HepG2 (cell line): Measurements from ENCODE around the gene OGFOD3. TPM values are rescaled to one million over a fixed set of nuclear protein-coding genes. Genes with fewer than 3 reads are reported as not detected.

Experiments
- ARNT2 ChIP-seq: sonication (generic); formaldehyde crosslinking; IDR thresholded peaks from 2 replicates; pipeline ENCODE4 v1.8.0; 2022; ENCODE audit warnings: mild to moderate bottlenecking, low read depth, missing genetic modification reagents, moderate library complexity
- ASH2L ChIP-seq: fragments of 300-600, 200-600 bp; sonication (generic); IDR thresholded peaks from 2 replicates; pipeline ENCODE4 v1.7.0; 2017; ENCODE audit warnings: low read depth, mild to moderate bottlenecking, moderate library complexity, mixed read lengths, low read length; ENCODE audit not compliant: insufficient read length
- EZH2 ChIP-seq: conservative IDR thresholded peaks from 2 replicates; pipeline ENCODE4 v1.6.1; 2012; ENCODE audit warnings: mild to moderate bottlenecking, low read depth, low read length, moderate library complexity
- KDM5B ChIP-seq: sonication (generic); formaldehyde crosslinking; IDR thresholded peaks from 2 replicates; pipeline ENCODE4 v1.4.0; 2020; ENCODE audit warnings: missing genetic modification reagents, mild to moderate bottlenecking, borderline replicate concordance
- PPARG ChIP-seq: conservative IDR thresholded peaks from 2 replicates; pipeline ENCODE4 v1.6.1; 2016; ENCODE audit warnings: missing biosample characterization, missing genetic modification reagents
- SP4 ChIP-seq: sonication (generic); formaldehyde crosslinking; IDR thresholded peaks from 2 replicates; pipeline ENCODE4 v1.8.1; 2023; ENCODE audit warnings: mild to moderate bottlenecking, missing genetic modification reagents
- ZBTB8A ChIP-seq: sonication (generic); formaldehyde crosslinking; IDR thresholded peaks from 2 replicates; pipeline ENCODE4 v1.4.0; 2020; ENCODE audit warnings: mild to moderate bottlenecking, low read depth, missing genetic modification reagents, borderline replicate concordance
- ZNF737 ChIP-seq: sonication (generic); formaldehyde crosslinking; IDR thresholded peaks from 2 replicates; pipeline ENCODE4 v1.5.0; 2020; ENCODE audit warnings: missing genetic modification reagents, mild to moderate bottlenecking, borderline replicate concordance
- polyA plus RNA-seq, 8 experiments: library from polyadenylated mRNA; depleted of rRNA in 3 of 8; stranded (reverse) in 7 of 8; unstranded in 1 of 8; fragments of >200 nt; fragmentation: Illumina TruSeq in 4 of 8; extraction: Trizol in 4 of 8; gene quantifications; 2 replicates each; pipeline versions ENCODE4 v1.2.1 to v1.2.3, GENCODE V29; 2011 to 2016; ENCODE audit warnings: low read depth in 4 of 8, missing spikeins in 1 of 8, mixed read lengths in 1 of 8; ENCODE audit not compliant: insufficient read depth in 1 of 8
- small RNA-seq, 3 experiments: library from RNA; depleted of rRNA; stranded (forward); fragments of <200 nt; gene quantifications; one replicate each; pipeline ENCODE3, GENCODE V24; 2012; ENCODE audit warnings: low read depth in 2 of 3, low replicate concordance in 1 of 3; ENCODE audit not compliant: insufficient read length in 3 of 3, insufficient read depth in 2 of 3
- total RNA-seq, 5 experiments: library from RNA; depleted of rRNA; stranded (reverse); fragments of >200 nt; fragmentation: Illumina TruSeq; extraction: Trizol; gene quantifications; 2 replicates each; pipeline ENCODE4 v1.2.3, GENCODE V29; 2016; ENCODE audit warnings: low read depth in 1 of 5

The OGFOD3 gene
- total and polyA plus RNA-seq, 2 of the 13 experiments (the other 11 are each of a cell fraction or from before 2014, with no cell fraction given): 40.0 to 42.1 TPM

DNA sequence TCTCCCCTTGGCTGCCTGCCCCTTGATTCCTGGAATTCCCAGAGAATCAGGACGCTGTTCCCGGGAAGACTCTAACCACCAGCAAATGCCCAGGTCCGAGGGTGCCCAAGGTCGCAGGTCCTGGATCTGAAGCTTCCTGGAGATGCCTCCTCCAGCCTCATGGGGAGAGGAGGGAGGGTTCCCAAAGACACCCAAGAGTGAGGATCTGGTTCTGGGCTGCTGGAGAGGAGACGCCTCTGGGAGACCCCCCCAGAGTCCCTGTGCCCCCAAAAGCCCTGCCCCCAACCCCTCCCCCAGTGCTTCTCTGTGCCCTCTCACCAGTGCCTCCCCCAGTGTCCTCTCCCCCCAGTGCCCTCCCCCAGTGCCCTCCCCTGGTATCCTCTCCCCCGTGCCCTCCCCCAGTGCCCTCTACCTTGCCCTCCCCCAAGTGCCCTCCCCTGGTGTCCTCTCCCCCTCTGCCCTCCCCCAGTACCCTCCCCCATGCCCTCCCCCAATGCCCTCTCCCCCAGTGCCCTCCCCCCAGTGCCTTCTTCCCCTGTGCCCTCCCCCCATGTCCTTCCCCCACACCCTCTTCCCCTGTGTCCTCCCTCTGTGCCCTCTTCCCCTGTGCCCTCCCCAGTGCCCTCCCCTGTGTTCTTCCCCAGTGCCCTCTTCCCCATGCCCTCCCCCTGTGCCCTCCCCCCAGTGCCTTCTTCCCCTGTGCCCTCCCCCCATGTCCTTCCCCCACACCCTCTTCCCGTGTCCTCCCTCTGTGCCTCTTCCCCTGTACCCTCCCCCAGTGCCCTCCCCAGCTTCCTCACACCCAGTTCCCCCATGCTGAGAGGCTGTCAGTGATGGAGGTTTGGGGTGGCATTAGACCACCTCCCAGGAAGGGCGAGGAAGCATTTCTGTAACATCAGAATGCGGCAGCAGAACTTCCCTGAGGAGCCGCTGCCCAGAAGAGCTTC lies 78.5 kb downstream of the OGFOD3 start (continued):
- no peak for TF ChIP-seq KDM5B (CRISPR knock-in tag)
- TF ChIP-seq ZNF737 (CRISPR knock-in tag): no peak
- no peak for TF ChIP-seq SP4
- no peak for TF ChIP-seq ZBTB8A
- TF ChIP-seq ARNT2 (CRISPR knock-in tag): no peak
- TF ChIP-seq EZH2: no peak
- peak; percentile 8 for TF ChIP-seq ASH2L
- TF ChIP-seq PPARG: no peak

Small RNA genes lying within 50 kb of the gene (small RNA-seq; reads per million reads assigned to genes)
- 0 reads per million in 3 experiments for gene RF00019

Other genes with a start within 250 kb of the OGFOD3 start
- 54.8 and 59.9 TPM in 2 replicates for gene CCDC57, start 205.7 kb downstream of the OGFOD3 start, total RNA-seq (2016; rRNA removed; fragmentation: Illumina TruSeq; extraction: Trizol)
- 59.3 and 69.8 TPM in 2 replicates for gene CCDC57, start 205.7 kb downstream of the OGFOD3 start, polyA plus RNA-seq (2011; rRNA removed)
- gene SLC16A3, start 189.5 kb downstream of the OGFOD3 start, total RNA-seq (2016; rRNA removed; fragmentation: Illumina TruSeq; extraction: Trizol): 99.9 and 242 TPM in 2 replicates
- 349 and 598 TPM in 2 replicates for gene SLC16A3, start 189.5 kb downstream of the OGFOD3 start, polyA plus RNA-seq (2011; rRNA removed)
- gene CSNK1D, start 144.9 kb downstream of the OGFOD3 start, total RNA-seq (2016; rRNA removed; fragmentation: Illumina TruSeq; extraction: Trizol): 28.4 and 31.5 TPM in 2 replicates
- 128 and 148 TPM in 2 replicates for gene CSNK1D, start 144.9 kb downstream of the OGFOD3 start, polyA plus RNA-seq (2011; rRNA removed)
- 29.7 and 67.6 TPM in 2 replicates for gene CD7, start 101.0 kb downstream of the OGFOD3 start, total RNA-seq (2016; rRNA removed; fragmentation: Illumina TruSeq; extraction: Trizol)
- 72.7 and 76.4 TPM in 2 replicates for gene CD7, start 101.0 kb downstream of the OGFOD3 start, polyA plus RNA-seq (2011; rRNA removed)
- 2.4 and 5.3 TPM in 2 replicates for gene SECTM1, start 84.8 kb downstream of the OGFOD3 start, total RNA-seq (2016; rRNA removed; fragmentation: Illumina TruSeq; extraction: Trizol)
- gene SECTM1, start 84.8 kb downstream of the OGFOD3 start, polyA plus RNA-seq (2011; rRNA removed): 3.5 and 4.2 TPM in 2 replicates
- 1.3 and 1.8 TPM in 2 replicates for gene TEX19, start 59.3 kb downstream of the OGFOD3 start, total RNA-seq (2016; rRNA removed; fragmentation: Illumina TruSeq; extraction: Trizol)
- 4.9 and 6.0 TPM in 2 replicates for gene TEX19, start 59.3 kb downstream of the OGFOD3 start, polyA plus RNA-seq (2011; rRNA removed)
- gene UTS2R, start 46.8 kb downstream of the OGFOD3 start, total RNA-seq (2016; rRNA removed; fragmentation: Illumina TruSeq; extraction: Trizol): 0.13 TPM in 1 of 2 replicates, not detected in the other
- 0.10 and 0.15 TPM in 2 replicates for gene UTS2R, start 46.8 kb downstream of the OGFOD3 start, polyA plus RNA-seq (2011; rRNA removed)
- 12.4 and 22.3 TPM in 2 replicates for gene HEXD, start 239 bp downstream of the OGFOD3 start, total RNA-seq (2016; rRNA removed; fragmentation: Illumina TruSeq; extraction: Trizol)
- 41.8 and 63.2 TPM in 2 replicates for gene HEXD, start 239 bp downstream of the OGFOD3 start, polyA plus RNA-seq (2011; rRNA removed)
- 27.1 and 43.4 TPM in 2 replicates for gene CYBC1, start 32.2 kb upstream of the OGFOD3 start, total RNA-seq (2016; rRNA removed; fragmentation: Illumina TruSeq; extraction: Trizol)
- 44.1 and 56.8 TPM in 2 replicates for gene CYBC1, start 32.2 kb upstream of the OGFOD3 start, polyA plus RNA-seq (2011; rRNA removed)
- gene NARF, start 40.2 kb upstream of the OGFOD3 start, total RNA-seq (2016; rRNA removed; fragmentation: Illumina TruSeq; extraction: Trizol): 61.1 and 69.8 TPM in 2 replicates
- 137 and 144 TPM in 2 replicates for gene NARF, start 40.2 kb upstream of the OGFOD3 start, polyA plus RNA-seq (2011; rRNA removed)
- 47.7 and 67.2 TPM in 2 replicates for gene FOXK2, start 101.1 kb upstream of the OGFOD3 start, total RNA-seq (2016; rRNA removed; fragmentation: Illumina TruSeq; extraction: Trizol)
- gene FOXK2, start 101.1 kb upstream of the OGFOD3 start, polyA plus RNA-seq (2011; rRNA removed): 67.1 and 73.1 TPM in 2 replicates
- gene WDR45B, start 229.9 kb upstream of the OGFOD3 start, total RNA-seq (2016; rRNA removed; fragmentation: Illumina TruSeq; extraction: Trizol): 86.2 and 88.8 TPM in 2 replicates
- gene WDR45B, start 229.9 kb upstream of the OGFOD3 start, polyA plus RNA-seq (2011; rRNA removed): 153 and 155 TPM in 2 replicates